OCI-LY7 (cell line): ENCODE measurements around the gene UBA1. TPM values are rescaled to one million over a fixed set of nuclear protein-coding genes. Genes with fewer than 3 reads are reported as not detected.

ENCODE experiments used
- Bru-seq: library from RNA; stranded (reverse); fragments of 400-500 nt; gene quantifications from one replicate; lab custom pipeline; 2021; lab: Mats Ljungman, UMichigan
- BruChase-seq, 2 experiments: library from RNA; stranded (reverse); fragments of 400-500 nt; gene quantifications; one replicate each; lab custom pipeline; 2021; lab: Mats Ljungman, UMichigan
- BruUV-seq: library from RNA; stranded (reverse); fragments of 400-500 nt; replicated peaks from 2 replicates; lab custom pipeline; 2021; lab: Mats Ljungman, UMichigan
- CTCF ChIA-PET: fragments of 300-600 bp; sonication (Branson Sonifier 250); formaldehyde crosslinking; loops from one replicate; lab custom pipeline; 2022; ENCODE audit warnings: antibody characterized with exemption; ENCODE audit not compliant: unreplicated experiment; lab: Charles Lee
- POLR2A ChIA-PET: fragments of 300-600 bp; sonication (Branson Sonifier 250); formaldehyde crosslinking; loops from one replicate; lab custom pipeline; 2022; ENCODE audit warnings: antibody characterized with exemption; lab: Charles Lee
- DNase-seq: peaks from one replicate; pipeline ENCODE4 v3.0.0-alpha.2; 2015; ENCODE audit warnings: low spot score
- H2AFZ ChIP-seq: fragments of 200-600 bp; sonication (generic), shearing (Covaris generic); 2 replicates; pipeline ENCODE4 v1.6.1; 2014; ENCODE audit warnings: mild to moderate bottlenecking, antibody characterized with exemption, low read length, moderate library complexity
- H3K27ac ChIP-seq: fragments of 200-600 bp; sonication (generic); 2 replicates; pipeline ENCODE4 v1.5.1; 2014; ENCODE audit warnings: mixed run types, low read depth, mild to moderate bottlenecking, moderate library complexity, low read length, inconsistent platforms; ENCODE audit not compliant: poor library complexity, severe bottlenecking
- H3K36me3 ChIP-seq: fragments of 200-600 bp; sonication (generic); 2 replicates; pipeline ENCODE4 v1.6.1; 2014; ENCODE audit warnings: mild to moderate bottlenecking, antibody characterized with exemption, low read length, moderate library complexity, mixed read lengths; ENCODE audit not compliant: insufficient read depth
- H3K4me1 ChIP-seq: fragments of 200-600 bp; sonication (generic); 2 replicates; pipeline ENCODE4 v1.5.1; 2014; ENCODE audit warnings: mild to moderate bottlenecking, low read length; ENCODE audit not compliant: insufficient read depth, poor library complexity, severe bottlenecking
- H3K4me2 ChIP-seq: fragments of 200-600 bp; sonication (generic); 2 replicates; pipeline ENCODE4 v1.6.1; 2014; ENCODE audit warnings: mild to moderate bottlenecking, low read length
- H3K4me3 ChIP-seq: fragments of 200-600 bp; sonication (generic); 2 replicates; pipeline ENCODE4 v1.5.1; 2014; ENCODE audit warnings: mild to moderate bottlenecking, low read depth, low read length; ENCODE audit not compliant: poor library complexity, severe bottlenecking
- H3K79me2 ChIP-seq: fragments of 200-600 bp; sonication (generic); 2 replicates; pipeline ENCODE4 v1.6.1; 2016; ENCODE audit warnings: low read depth, mild to moderate bottlenecking, low read length, moderate library complexity, mixed read lengths; ENCODE audit not compliant: insufficient read depth
- H3K9me2 ChIP-seq: fragments of 200-600 bp; sonication (generic); 2 replicates; pipeline ENCODE4 v1.6.1; 2016; ENCODE audit warnings: mild to moderate bottlenecking, low read length, mixed read lengths; ENCODE audit not compliant: insufficient read depth
- H3K9me3 ChIP-seq: fragments of 200-600 bp; sonication (generic); 2 replicates; pipeline ENCODE4 v1.6.1; 2014; ENCODE audit warnings: mild to moderate bottlenecking, mixed run types, low read length, mixed read lengths
- H4K20me1 ChIP-seq: fragments of 200-600 bp; sonication (generic); 2 replicates; pipeline ENCODE4 v1.6.1; 2014; ENCODE audit warnings: mild to moderate bottlenecking, antibody characterized with exemption, low read length, moderate library complexity, mixed read lengths; ENCODE audit not compliant: insufficient read depth
- EZH2phosphoT487 ChIP-seq: fragments of 200-600 bp; sonication (generic); IDR thresholded peaks from 2 replicates; pipeline ENCODE4 v1.6.1; 2018; ENCODE audit warnings: low read depth, borderline replicate concordance, mild to moderate bottlenecking, mixed run types, antibody characterized with exemption, low read length, moderate library complexity, mixed read lengths
- intact Hi-C: fragments of 100-400 bp; cut with micrococcal nuclease; formaldehyde crosslinking; loops from one replicate; pipeline ENCODE4 v1.10.0; 2022; ENCODE audit not compliant: unreplicated experiment
- long read RNA-seq: library from polyadenylated mRNA; stranded (forward); transcript quantifications from one replicate; pipeline ENCODE4 v2.0.0, GENCODE V29; 2022
- total RNA-seq, 2 experiments: library from RNA; depleted of rRNA in 1 of 2; stranded (reverse); fragments of >200 nt in 1 of 2; shearing (Covaris generic) in 1 of 2; gene quantifications; 2 replicates each; pipeline ENCODE4 v1.2.3, GENCODE V29; 2014 to 2022
- TF ChIP-seq, protein P1 (sequence below): fragments of 200-600 bp; sonication (generic); conservative IDR thresholded peaks from 2 replicates; pipeline ENCODE4 v1.5.1; 2014; ENCODE audit warnings: mild to moderate bottlenecking, antibody characterized with exemption, low read length, moderate library complexity, mixed read lengths

UBA1 gene
- total RNA-seq (2014; rRNA removed; shearing (Covaris generic)) (137 and 169 TPM in 2 replicates), total RNA-seq (2022) (294 and 296 TPM in 2 replicates), Bru-seq, nascent RNA (percentile 89 among the genes with signal in this experiment), BruChase-seq, experiment 1, labeled RNA remaining after a 6-hour chase (percentile 98 among the genes with signal in this experiment), BruChase-seq, experiment 2, labeled RNA remaining after a 2-hour chase (percentile 94 among the genes with signal in this experiment)
- long read RNA-seq, transcript UBA1-202 (10 exons, 2,497 nt) = minor isoform, 5 of 411 reads
- long read RNA-seq, transcript UBA1-201 (26 exons, 3,559 nt) = minor isoform, 28 of 411 reads
- long read RNA-seq, transcript UBA1-203 (26 exons, 3,466 nt) = major isoform, 44 of 411 reads
- long read RNA-seq, partial matches to known transcripts = 268 of 411 reads
- long read RNA-seq, other reads (novel, unspliced or antisense) = 66 of 411 reads

GRCh38 chrX:47193475-47194193 is at the start of gene UBA1:
Gene UBA1, plus strand, starts transcription at chrX:47193829. Its CDS starts 4,974 bp downstream, at chrX:47198803.
- no TSS peak for BruUV-seq
- DNase-seq = peak; percentile 95
- no peaks in the 10 kb centered on the region for H4K20me1 ChIP-seq
- no peak within 1 kb of the TSS for H2AFZ ChIP-seq
- H3K4me3 ChIP-seq = peak within 1 kb of the TSS; percentile 94
- ChIA-PET POLR2A (interaction anchor here (0.6 kb wide), 1 partner anchor 312 kb away, joined by 6 read pairs; no protein-coding TSS in a partner anchor), CTCF (no interaction called here)
- peak within 1 kb of the TSS; percentile 93 for H3K4me2 ChIP-seq
- intact Hi-C loops = loop anchor here (1.0 to 5.0 kb wide), 6 partner anchors 25 to 329 kb away; partner anchors contain the start of genes CDK16, RBM10 and USP11
- H3K79me2 ChIP-seq = peaks cover 55% of the 10 kb centered on the region
- no peaks in the 10 kb centered on the region for H3K9me3 ChIP-seq
- H3K9me2 ChIP-seq = no peaks in the 10 kb centered on the region
- peaks cover 33% of the 10 kb centered on the region for H3K4me1 ChIP-seq
- H3K36me3 ChIP-seq = peaks cover 45% of the 10 kb centered on the region
- no peak for TF ChIP-seq EZH2phosphoT487
- TF ChIP-seq, protein P1, sequence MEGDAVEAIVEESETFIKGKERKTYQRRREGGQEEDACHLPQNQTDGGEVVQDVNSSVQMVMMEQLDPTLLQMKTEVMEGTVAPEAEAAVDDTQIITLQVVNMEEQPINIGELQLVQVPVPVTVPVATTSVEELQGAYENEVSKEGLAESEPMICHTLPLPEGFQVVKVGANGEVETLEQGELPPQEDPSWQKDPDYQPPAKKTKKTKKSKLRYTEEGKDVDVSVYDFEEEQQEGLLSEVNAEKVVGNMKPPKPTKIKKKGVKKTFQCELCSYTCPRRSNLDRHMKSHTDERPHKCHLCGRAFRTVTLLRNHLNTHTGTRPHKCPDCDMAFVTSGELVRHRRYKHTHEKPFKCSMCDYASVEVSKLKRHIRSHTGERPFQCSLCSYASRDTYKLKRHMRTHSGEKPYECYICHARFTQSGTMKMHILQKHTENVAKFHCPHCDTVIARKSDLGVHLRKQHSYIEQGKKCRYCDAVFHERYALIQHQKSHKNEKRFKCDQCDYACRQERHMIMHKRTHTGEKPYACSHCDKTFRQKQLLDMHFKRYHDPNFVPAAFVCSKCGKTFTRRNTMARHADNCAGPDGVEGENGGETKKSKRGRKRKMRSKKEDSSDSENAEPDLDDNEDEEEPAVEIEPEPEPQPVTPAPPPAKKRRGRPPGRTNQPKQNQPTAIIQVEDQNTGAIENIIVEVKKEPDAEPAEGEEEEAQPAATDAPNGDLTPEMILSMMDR = peak; percentile 81
- peak within 1 kb of the TSS; percentile 99 for H3K27ac ChIP-seq

DNA sequence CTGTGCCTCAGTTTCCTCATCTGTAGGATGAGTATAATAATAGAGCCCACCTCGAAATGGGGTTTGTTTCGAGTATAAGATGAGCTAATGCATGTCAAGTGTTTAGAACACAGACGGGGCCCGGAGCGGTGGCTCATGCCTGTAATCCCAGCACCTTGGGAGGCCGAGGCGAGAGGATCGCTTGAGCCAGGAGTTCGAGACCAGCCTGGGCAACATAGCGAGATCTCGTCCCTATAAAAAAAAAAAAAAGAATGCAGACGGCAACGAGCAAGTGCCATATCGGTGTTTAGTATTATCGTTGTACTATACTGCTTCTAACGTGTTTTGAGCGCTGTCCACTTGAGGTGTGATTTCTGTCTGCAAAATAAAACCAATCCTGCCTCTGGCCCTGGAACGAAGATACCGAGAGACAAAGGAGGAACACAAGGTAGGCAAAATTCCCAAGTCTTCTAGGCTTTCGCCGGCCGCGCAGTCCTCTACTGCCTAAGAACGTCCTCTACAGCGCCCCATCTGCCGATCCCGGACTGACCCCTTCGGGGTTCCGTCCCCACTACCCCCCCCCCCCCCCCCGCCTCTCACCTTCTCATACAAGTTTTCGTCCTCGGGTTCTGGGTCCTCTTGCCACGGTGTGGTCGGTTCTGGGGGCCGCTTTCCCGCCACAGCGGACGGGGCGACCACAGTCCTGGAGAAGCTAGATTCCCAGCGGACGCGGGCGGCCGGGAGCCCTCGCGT is 49.6 kb upstream of the UBA1 start:
- H4K20me1 ChIP-seq = 0 out of 2 replicates have a peak, but pooled peaks cover 10% of the 10 kb centered on the region
- H3K9me3 ChIP-seq = no peaks in the 10 kb centered on the region
- CTCF ChIA-PET = no interaction called here
- BruUV-seq = TSS peak; percentile 74
- 0 out of 2 replicates have a peak overlapping the region, but pooled peaks have one; percentile 15 for H2AFZ ChIP-seq
- peak overlapping the region; percentile 91 for H3K4me2 ChIP-seq
- peaks cover 55% of the 10 kb centered on the region for H3K79me2 ChIP-seq
- intact Hi-C loops = loop anchor here (2.0 kb wide), 1 partner anchor 89 kb away; the partner anchor contains the start of gene USP11
- POLR2A ChIA-PET = interaction anchor here (0.9 to 3.3 kb wide), 5 partner anchors 9 to 47 kb away, joined by 3 to 12 read pairs (median 7); no protein-coding TSS in a partner anchor
- peaks cover 20% of the 10 kb centered on the region for H3K4me1 ChIP-seq
- H3K36me3 ChIP-seq = peaks cover 40% of the 10 kb centered on the region
- H3K27ac ChIP-seq = peak overlapping the region; percentile 93
- TF ChIP-seq EZH2phosphoT487 = no peak
- TF ChIP-seq, protein P1 = no peak
- no peaks in the 10 kb centered on the region for H3K9me2 ChIP-seq
- DNase-seq = no peak
- H3K4me3 ChIP-seq = peak overlapping the region; percentile 95
